Activated B cell treated with CpG ODN at 0.5 μM for 24 hours (primary cell): ENCODE measurements around the gene CADPS. TPM values are rescaled to one million over a fixed set of nuclear protein-coding genes. Genes with fewer than 3 reads are reported as not detected.

Experiments
- ATAC-seq: fragments of 200-7000 bp; cut with Tn5 transposase; one replicate; pipeline ENCODE4 v1.10.0; 2021; ENCODE audit warnings: low read depth, mild to moderate bottlenecking, moderate library complexity
- CTCF ChIA-PET: fragments of 350-600 bp; sonication (Branson Sonifier 250); formaldehyde crosslinking; loops from one replicate; lab custom pipeline; 2021; ENCODE audit warnings: antibody characterized with exemption; lab: Charles Lee
- POLR2A ChIA-PET: fragments of 350-600 bp; sonication (Branson Sonifier 250); formaldehyde crosslinking; loops from one replicate; lab custom pipeline; 2021; ENCODE audit warnings: antibody characterized with exemption; lab: Charles Lee
- DNase-seq: peaks from one replicate; pipeline ENCODE4 v3.0.0; 2022
- H3K27ac Mint-ChIP-seq: one replicate; pipeline ENCODE4 v1.8.0; 2020; ENCODE audit warnings: mixed read lengths
- H3K27me3 Mint-ChIP-seq: one replicate; pipeline ENCODE4 v1.8.0; 2021; ENCODE audit warnings: mixed read lengths
- H3K36me3 Mint-ChIP-seq: one replicate; pipeline ENCODE4 v1.8.0; 2021; ENCODE audit warnings: low read depth, mixed read lengths
- H3K4me1 Mint-ChIP-seq: one replicate; pipeline ENCODE4 v1.8.0; 2021; ENCODE audit warnings: mixed read lengths
- H3K4me3 Mint-ChIP-seq: one replicate; pipeline ENCODE4 v1.8.0; 2020; ENCODE audit warnings: mild to moderate bottlenecking, mixed read lengths
- H3K9me3 Mint-ChIP-seq: one replicate; pipeline ENCODE4 v1.8.0; 2020; ENCODE audit warnings: mixed read lengths
- intact Hi-C: fragments of 100-400 bp; cut with micrococcal nuclease; formaldehyde crosslinking; loops from one replicate; pipeline ENCODE4 v1.15.1; 2024
- total RNA-seq: library from RNA; stranded (reverse); gene quantifications from 2 replicates; pipeline ENCODE4 v1.2.3, GENCODE V29; 2022
- TF ChIP-seq, protein P1 (sequence below): fragments of 200-600 bp; IDR thresholded peaks from one replicate; pipeline ENCODE4 v1.8.0; 2022; ENCODE audit warnings: antibody characterized with exemption, mild to moderate bottlenecking

Gene CADPS
- total RNA-seq, 1 donor from 2014 or later = not detected

DNA sequence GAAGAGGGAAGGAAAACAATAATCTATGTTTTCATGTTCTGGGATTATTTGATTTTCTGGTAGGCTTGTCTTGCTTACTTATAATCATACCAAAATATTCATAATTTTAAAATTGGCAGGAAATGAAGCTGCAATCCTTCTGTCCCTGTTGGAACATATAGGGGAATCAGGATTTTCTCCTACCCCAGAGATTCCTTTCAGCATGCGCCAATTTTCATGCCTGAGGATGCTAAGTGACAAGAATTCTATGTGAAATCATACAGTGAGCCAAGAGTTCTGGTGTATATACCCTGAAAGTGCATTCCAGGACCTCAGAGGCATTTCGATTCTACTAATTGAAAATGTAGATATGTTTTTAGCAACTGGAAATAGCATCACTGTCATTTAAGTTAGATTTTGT, 9.9 kb upstream of the CADPS start:
- TF ChIP-seq, protein P1, sequence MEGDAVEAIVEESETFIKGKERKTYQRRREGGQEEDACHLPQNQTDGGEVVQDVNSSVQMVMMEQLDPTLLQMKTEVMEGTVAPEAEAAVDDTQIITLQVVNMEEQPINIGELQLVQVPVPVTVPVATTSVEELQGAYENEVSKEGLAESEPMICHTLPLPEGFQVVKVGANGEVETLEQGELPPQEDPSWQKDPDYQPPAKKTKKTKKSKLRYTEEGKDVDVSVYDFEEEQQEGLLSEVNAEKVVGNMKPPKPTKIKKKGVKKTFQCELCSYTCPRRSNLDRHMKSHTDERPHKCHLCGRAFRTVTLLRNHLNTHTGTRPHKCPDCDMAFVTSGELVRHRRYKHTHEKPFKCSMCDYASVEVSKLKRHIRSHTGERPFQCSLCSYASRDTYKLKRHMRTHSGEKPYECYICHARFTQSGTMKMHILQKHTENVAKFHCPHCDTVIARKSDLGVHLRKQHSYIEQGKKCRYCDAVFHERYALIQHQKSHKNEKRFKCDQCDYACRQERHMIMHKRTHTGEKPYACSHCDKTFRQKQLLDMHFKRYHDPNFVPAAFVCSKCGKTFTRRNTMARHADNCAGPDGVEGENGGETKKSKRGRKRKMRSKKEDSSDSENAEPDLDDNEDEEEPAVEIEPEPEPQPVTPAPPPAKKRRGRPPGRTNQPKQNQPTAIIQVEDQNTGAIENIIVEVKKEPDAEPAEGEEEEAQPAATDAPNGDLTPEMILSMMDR = no peak
- intact Hi-C loops = no loop called here
- H3K4me1 Mint-ChIP-seq = no peaks in the 10 kb centered on the region
- ChIA-PET POLR2A (no interaction called here), CTCF (no interaction called here)
- DNase-seq (no peak), ATAC-seq (no peak)
- peaks cover 2% of the 10 kb centered on the region for H3K9me3 Mint-ChIP-seq
- H3K27ac Mint-ChIP-seq = no peak overlapping the region
- H3K4me3 Mint-ChIP-seq = no peak overlapping the region
- H3K27me3 Mint-ChIP-seq = peaks cover 2% of the 10 kb centered on the region
- H3K36me3 Mint-ChIP-seq = no peaks in the 10 kb centered on the region

DNA sequence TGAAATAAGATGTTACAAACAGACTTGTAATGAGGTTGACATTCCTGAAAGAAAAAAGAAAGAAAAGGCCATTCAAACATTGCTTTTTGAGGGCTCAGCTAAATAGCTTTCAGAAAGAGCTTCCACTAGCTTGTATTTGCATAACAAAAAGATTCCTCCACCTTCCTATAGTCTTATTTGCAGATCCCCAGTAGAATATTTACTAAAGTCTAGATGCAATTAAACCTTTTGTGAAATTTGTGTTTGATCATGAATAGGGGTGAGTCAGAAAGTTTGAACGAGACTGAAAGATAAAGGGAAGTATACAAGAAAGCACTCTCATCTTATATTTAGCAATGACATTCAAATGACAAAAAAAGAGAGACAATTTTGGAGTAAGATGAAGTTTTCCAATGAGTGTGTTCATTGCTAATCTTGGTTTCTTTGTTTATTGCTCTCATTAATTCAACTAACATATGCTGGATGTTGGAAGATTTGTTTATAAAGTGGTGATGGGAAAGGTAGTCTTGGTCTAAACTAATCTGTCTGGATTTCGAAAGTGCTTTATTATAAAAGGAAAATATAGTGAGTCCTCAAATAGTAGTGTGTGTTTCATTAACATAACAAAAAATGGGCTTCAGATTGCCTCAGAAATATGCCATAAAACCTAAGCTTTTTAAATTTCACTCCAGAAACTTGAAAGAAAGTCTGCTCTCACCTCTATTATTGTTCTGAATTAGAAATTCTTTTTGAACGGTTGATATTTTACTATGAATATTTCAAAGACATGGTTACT, 9.1 kb upstream of the CADPS start:
- no peak overlapping the region for H3K4me3 Mint-ChIP-seq
- H3K9me3 Mint-ChIP-seq = peaks cover 5% of the 10 kb centered on the region
- no peaks in the 10 kb centered on the region for H3K4me1 Mint-ChIP-seq
- TF ChIP-seq, protein P1 = no peak
- ATAC-seq (no peak), DNase-seq (no peak)
- H3K27ac Mint-ChIP-seq = no peak overlapping the region
- CTCF ChIA-PET = no interaction called here
- no peaks in the 10 kb centered on the region for H3K36me3 Mint-ChIP-seq
- H3K27me3 Mint-ChIP-seq = peaks cover 2% of the 10 kb centered on the region
- POLR2A ChIA-PET = no interaction called here
- intact Hi-C loops = no loop called here

DNA sequence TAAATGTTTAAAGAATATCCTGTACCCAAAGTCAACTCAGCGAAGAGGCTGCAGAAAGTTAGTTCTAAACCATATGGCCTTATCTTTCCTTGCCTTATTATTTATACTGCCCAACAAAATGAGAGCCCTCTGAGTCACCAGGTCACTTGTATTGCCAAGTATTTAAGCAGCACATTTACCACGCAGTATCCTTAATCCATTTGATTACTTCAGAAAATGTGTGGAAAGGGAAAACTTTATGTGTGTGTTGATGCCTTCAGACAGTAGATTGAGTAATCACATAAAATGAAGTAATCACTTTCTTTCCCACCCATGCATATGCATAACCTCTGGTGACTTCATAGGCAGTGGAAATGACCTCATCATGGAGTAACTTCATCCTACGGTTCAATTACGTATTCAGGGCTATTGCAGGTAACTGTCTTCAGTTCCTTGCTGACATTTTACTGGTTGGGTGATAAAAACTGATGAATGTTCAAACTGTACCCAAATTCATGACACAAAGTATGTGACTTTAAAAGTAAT, 7.5 kb upstream of the CADPS start:
- intact Hi-C loops = no loop called here
- Mint-ChIP-seq H3K36me3 (no peaks in the 10 kb centered on the region), H3K27ac (no peak overlapping the region), H3K4me1 (no peaks in the 10 kb centered on the region), H3K27me3 (peaks cover 9% of the 10 kb centered on the region), H3K9me3 (peaks cover 4% of the 10 kb centered on the region), H3K4me3 (no peak overlapping the region)
- DNase-seq = no peak
- POLR2A ChIA-PET = no interaction called here
- CTCF ChIA-PET = no interaction called here
- no peak for ATAC-seq
- TF ChIP-seq, protein P1 = no peak

DNA sequence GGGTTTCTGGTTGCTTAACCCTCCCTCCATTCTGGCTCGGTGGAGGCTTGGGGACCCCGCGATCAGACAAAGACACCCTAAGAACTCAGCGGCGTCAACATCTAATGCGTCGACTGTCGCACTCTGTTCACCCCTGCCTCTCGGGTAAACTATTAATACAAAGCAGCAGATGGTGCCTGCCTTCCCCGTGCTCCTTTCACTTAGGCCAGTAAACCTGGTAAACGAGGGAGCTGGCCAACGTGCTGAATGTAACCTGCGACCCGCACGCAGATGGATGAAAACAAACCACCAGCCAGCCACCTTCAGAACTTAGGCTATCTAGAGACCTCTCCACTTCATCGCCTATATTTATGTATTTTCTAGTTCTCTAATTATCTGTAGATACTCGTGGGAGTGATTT, 848 bp upstream of the CADPS start:
- intact Hi-C loops = no loop called here
- peaks cover 4% of the 10 kb centered on the region for H3K9me3 Mint-ChIP-seq
- no peak overlapping the region for H3K4me3 Mint-ChIP-seq
- H3K4me1 Mint-ChIP-seq = peaks cover 2% of the 10 kb centered on the region
- H3K27ac Mint-ChIP-seq = no peak overlapping the region
- ATAC-seq (no peak), DNase-seq (no peak)
- TF ChIP-seq, protein P1 = no peak
- ChIA-PET CTCF (no interaction called here), POLR2A (no interaction called here)
- peaks cover 43% of the 10 kb centered on the region for H3K27me3 Mint-ChIP-seq
- H3K36me3 Mint-ChIP-seq = no peaks in the 10 kb centered on the region

DNA sequence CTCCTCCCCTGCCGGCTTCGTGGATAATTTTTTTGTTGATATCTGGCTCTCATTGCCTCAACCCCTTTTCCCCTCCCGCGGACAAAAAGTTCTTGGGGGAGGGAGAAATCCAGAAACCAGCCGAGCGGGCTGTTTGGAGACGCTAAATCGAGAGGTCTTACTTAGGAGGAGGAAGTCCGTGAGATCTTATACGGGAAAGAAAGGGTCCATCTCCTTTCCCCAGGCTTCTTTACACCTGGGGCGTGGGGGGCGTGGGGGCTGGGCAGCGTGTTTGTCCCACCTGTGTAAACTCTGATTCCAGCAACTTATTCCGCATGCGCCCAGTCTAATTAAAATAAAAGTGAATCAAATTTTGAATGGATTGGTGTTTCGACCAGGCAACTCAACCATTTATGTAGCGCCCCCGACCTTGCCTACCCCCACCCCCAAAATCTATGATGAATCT, 364 bp upstream of the CADPS start:
- DNase-seq = no peak
- H3K9me3 Mint-ChIP-seq = peaks cover 4% of the 10 kb centered on the region
- H3K4me3 Mint-ChIP-seq = no peak overlapping the region
- CTCF ChIA-PET = no interaction called here
- no peaks in the 10 kb centered on the region for H3K36me3 Mint-ChIP-seq
- TF ChIP-seq, protein P1 = no peak
- H3K27me3 Mint-ChIP-seq = peaks cover 43% of the 10 kb centered on the region
- ATAC-seq = no peak
- no peak overlapping the region for H3K27ac Mint-ChIP-seq
- intact Hi-C loops = no loop called here
- POLR2A ChIA-PET = no interaction called here
- H3K4me1 Mint-ChIP-seq = peaks cover 2% of the 10 kb centered on the region
